ENCODE results near the gene CDH4. TPM values are rescaled to one million over a fixed set of nuclear protein-coding genes. Genes with fewer than 3 reads are reported as not detected.

CDH4 gene
- total RNA-seq, 4 donors from 2014 or later = 0.71 to 4.2 (median 2.9) TPM

DNA sequence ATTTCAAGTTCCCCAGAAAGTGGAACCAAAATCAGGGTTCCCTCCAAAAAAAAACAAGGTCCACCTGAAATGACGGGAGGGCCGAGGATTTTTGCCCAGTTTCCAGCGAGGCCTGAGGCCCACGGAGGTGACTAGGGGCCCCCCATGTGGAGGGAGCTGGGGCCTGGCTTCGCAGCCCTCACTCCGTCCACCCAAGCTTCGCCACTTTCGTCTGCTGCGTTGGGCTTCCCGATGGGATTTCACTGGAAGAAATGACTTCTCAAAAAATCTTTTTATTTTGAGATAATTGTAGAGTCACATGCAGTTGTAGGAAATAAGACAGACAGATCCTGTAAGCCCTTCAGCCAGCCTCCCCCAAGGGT is 605.3 kb downstream of the CDH4 start:
- intact Hi-C loops (cut with DNase I; ENCODE audit: low total_unique reads) = no loop called here

DNA sequence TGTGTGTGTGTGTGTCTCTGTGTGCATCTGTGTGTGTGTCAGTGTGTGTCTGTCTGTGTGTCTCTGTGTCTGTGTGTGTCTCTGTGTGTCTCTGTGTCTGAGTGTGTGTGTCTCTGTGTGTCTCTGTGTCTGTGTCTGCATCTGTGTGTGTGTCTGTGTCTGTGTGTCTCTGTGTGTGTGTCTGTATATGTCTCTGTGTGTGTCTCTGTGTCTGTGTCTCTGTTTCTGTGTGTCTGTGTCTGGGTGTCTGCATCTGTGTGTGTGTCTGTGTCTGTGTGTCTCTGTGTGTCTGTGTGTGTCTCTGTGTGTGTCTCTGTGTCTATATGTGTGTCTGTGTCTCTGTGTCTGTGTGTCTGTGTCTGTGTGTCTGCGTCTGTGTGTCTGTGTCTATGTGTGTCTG is 605.8 kb downstream of the CDH4 start:
- WGBS, 2 donors = 94 to 95% methylated on average over 1 of the region's 1 CpG
- intact Hi-C loops (cut with DNase I; ENCODE audit: low total_unique reads) = no loop called here
- no peak for DNase-seq (ENCODE audit: low spot score in 2 of 2)
- no peak overlapping the region for H3K4me3 ChIP-seq (ENCODE audit: low read depth, poor library complexity, severe bottlenecking)
- TF ChIP-seq POLR2A (IDR thresholded peaks at IDR 0.05) = no peak
- TF ChIP-seq, protein P1, sequence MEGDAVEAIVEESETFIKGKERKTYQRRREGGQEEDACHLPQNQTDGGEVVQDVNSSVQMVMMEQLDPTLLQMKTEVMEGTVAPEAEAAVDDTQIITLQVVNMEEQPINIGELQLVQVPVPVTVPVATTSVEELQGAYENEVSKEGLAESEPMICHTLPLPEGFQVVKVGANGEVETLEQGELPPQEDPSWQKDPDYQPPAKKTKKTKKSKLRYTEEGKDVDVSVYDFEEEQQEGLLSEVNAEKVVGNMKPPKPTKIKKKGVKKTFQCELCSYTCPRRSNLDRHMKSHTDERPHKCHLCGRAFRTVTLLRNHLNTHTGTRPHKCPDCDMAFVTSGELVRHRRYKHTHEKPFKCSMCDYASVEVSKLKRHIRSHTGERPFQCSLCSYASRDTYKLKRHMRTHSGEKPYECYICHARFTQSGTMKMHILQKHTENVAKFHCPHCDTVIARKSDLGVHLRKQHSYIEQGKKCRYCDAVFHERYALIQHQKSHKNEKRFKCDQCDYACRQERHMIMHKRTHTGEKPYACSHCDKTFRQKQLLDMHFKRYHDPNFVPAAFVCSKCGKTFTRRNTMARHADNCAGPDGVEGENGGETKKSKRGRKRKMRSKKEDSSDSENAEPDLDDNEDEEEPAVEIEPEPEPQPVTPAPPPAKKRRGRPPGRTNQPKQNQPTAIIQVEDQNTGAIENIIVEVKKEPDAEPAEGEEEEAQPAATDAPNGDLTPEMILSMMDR (IDR thresholded peaks at IDR 0.05) = no peak

More for the DNA sequence above, 605.3 kb downstream of the CDH4 start:
- no peak overlapping the region for H3K4me3 ChIP-seq (ENCODE audit: low read depth, poor library complexity, severe bottlenecking)
- no peak for DNase-seq (ENCODE audit: low spot score in 2 of 2)
- TF ChIP-seq, protein P1 (IDR thresholded peaks at IDR 0.05) = no peak
- TF ChIP-seq POLR2A (IDR thresholded peaks at IDR 0.05) = no peak
- WGBS, 2 donors = 77 to 86% methylated on average over 10 of the region's 10 CpGs

DNA sequence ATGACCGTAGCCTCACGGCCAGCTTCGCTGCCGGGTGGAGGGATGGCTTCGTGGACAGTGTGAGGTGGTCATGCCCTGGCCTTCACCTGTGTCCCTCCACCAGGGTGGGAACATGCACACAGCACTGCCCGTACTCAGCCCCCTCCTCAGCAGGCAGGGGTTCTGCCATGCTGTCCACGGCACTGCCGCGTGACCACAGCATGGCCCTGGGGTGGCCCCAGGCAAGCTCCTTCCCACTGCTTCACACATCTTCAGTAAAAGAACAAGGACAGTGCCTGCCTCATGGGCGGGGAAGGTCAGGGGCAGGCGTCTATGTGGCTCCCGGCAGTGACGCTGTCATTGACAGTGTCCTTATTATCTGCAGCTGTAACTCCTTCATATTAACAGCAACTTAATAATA is 607.7 kb downstream of the CDH4 start:
- no peak for DNase-seq (ENCODE audit: low spot score in 2 of 2)
- intact Hi-C loops (cut with DNase I; ENCODE audit: low total_unique reads) = no loop called here

DNA sequence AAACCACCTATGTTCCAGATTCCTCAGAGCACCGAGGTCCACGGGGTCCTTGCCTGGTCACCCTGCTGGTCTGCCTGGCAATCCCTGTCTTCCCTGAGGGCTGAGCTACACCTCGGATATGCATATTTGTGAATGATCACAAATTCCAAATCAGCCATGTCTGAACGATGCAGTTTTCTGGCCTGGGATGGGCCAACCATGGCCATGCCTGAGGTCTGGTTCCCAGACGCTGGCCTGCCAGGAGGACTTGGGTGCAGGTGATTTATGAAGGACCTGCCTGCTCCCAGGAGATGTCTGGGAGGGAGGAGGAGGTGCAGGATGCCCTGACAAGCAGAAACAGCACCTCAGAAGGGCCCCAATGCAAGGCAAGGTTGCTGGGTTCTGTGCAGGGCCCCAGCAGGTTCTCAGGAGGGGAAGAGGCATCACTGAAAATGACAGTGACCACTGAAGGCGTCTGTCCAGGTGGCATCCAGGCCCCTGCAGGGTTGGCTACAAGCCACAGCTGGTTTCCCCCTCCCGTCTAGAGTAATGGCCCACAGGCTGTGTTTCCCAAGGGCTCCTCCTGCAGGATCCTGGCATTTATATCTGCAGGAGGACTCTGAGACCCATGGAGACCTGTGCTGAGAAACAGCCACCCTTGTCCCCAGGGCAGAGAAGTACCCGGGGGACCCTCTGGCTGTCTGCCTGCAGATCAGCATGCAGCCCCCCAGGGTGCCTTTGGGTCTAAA is 608.4 kb downstream of the CDH4 start:
- 53 to 58% methylated on average over 8 of the region's 8 CpGs for WGBS, 2 donors
- intact Hi-C loops (cut with DNase I; ENCODE audit: low total_unique reads) = no loop called here
- TF ChIP-seq POLR2A (IDR thresholded peaks at IDR 0.05) = no peak
- TF ChIP-seq, protein P1 (IDR thresholded peaks at IDR 0.05) = no peak
- no peak for DNase-seq (ENCODE audit: low spot score in 2 of 2)
- no peak overlapping the region for H3K4me3 ChIP-seq (ENCODE audit: low read depth, poor library complexity, severe bottlenecking)

More for the DNA sequence above, 607.7 kb downstream of the CDH4 start:
- no peak overlapping the region for H3K4me3 ChIP-seq (ENCODE audit: low read depth, poor library complexity, severe bottlenecking)
- 85 to 89% methylated on average over 11 to 13 of the region's 13 CpGs for WGBS, 2 donors
- TF ChIP-seq, protein P1 (IDR thresholded peaks at IDR 0.05) = no peak
- TF ChIP-seq POLR2A (IDR thresholded peaks at IDR 0.05) = no peak

DNA sequence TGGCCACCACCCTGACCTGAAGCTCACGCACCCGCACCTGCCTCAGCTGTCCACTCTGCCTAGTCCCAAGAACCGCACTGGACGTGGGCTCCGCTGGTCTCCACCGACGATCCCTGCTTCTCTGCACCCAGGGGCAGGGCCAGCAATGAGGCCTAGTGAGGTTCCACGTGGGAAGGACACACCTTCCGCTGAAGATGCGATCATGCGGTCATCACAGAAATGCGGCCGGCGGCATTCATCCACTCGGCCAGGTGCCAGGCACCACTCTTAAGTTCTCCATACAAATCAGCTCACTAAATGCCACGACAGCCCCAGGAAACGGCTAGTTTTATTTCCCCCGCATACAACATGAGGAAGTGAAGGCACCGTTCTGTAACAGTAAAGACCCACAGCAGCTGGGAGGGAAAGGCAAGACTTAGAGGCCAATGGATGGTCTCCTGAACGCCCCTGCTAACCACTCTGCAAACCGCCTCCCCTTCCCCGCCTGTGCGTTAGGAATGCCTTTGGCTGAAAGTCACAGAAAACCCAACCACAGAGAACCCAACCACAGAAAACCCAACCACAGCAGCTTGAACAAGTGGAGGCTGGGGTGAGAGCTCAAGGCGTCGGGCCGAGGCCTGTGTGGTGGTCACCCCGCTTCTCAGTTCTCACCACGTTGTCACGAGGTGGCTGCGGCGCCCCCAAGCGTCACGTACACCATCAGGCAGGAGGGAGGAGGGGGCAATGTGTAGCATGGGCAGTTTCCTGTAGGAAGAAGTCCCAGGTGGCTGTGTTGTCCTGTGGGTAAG is 609.2 kb downstream of the CDH4 start:
- no peak for DNase-seq (ENCODE audit: low spot score in 2 of 2)
- no peak overlapping the region for H3K4me3 ChIP-seq (ENCODE audit: low read depth, poor library complexity, severe bottlenecking)
- intact Hi-C loops (cut with DNase I; ENCODE audit: low total_unique reads) = no loop called here
- TF ChIP-seq, protein P1 (IDR thresholded peaks at IDR 0.05) = no peak
- TF ChIP-seq POLR2A (IDR thresholded peaks at IDR 0.05) = no peak
- 84 to 86% methylated on average over 32 of the region's 33 CpGs for WGBS, 2 donors
